PC-3 (cell line): Measurements from ENCODE around the gene SRP68. TPM values are rescaled to one million over a fixed set of nuclear protein-coding genes. Genes with fewer than 3 reads are reported as not detected.

Experiments used
- ATAC-seq: fragments of 200-7000 bp; cut with Tn5 transposase; 2 replicates; pipeline ENCODE4 v1.9.1; 2020; ENCODE audit warnings: mild to moderate bottlenecking, moderate library complexity
- BruUV-seq: library from RNA; stranded (reverse); fragments of 400-500 nt; replicated peaks from 2 replicates; lab custom pipeline; 2021; lab: Mats Ljungman, UMichigan
- CTCF ChIA-PET: fragments of 300-600 bp; sonication (Branson Sonifier 250); formaldehyde crosslinking; loops from one replicate; lab custom pipeline; 2022; ENCODE audit warnings: antibody characterized with exemption; lab: Charles Lee
- POLR2A ChIA-PET: fragments of 300-600 bp; sonication (Branson Sonifier 250); formaldehyde crosslinking; loops from one replicate; lab custom pipeline; 2022; ENCODE audit warnings: antibody characterized with exemption; ENCODE audit not compliant: unreplicated experiment; lab: Charles Lee
- DNase-seq: peaks from one replicate; pipeline ENCODE4 v3.0.0-alpha.2; 2015
- H2AFZ ChIP-seq: fragments of 300-600 bp; sonication (generic); 2 replicates; pipeline ENCODE4 v1.6.0; 2016; ENCODE audit warnings: antibody characterized with exemption, low read length
- H3F3A ChIP-seq: fragments of 300-600 bp; sonication (generic); one replicate; pipeline ENCODE4 v1.6.0; 2017; ENCODE audit warnings: antibody characterized with exemption, low read length, control low read depth, mild to moderate bottlenecking; ENCODE audit not compliant: unreplicated experiment
- H3K27ac ChIP-seq: fragments of 300-600 bp; sonication (generic); 2 replicates; pipeline ENCODE4 v1.5.1; 2016; ENCODE audit warnings: mild to moderate bottlenecking, low read length
- H3K27me3 ChIP-seq: fragments of 300-600 bp; sonication (generic); 2 replicates; pipeline ENCODE4 v1.6.1; 2016; ENCODE audit warnings: low read length, mixed read lengths
- H3K36me3 ChIP-seq: fragments of 300-600 bp; sonication (generic); 2 replicates; pipeline ENCODE4 v1.6.1; 2016; ENCODE audit warnings: low read depth, mixed run types, low read length, mixed read lengths
- H3K4me1 ChIP-seq: fragments of 300-600 bp; sonication (generic); 2 replicates; pipeline ENCODE4 v1.5.1; 2016; ENCODE audit warnings: low read length; ENCODE audit not compliant: insufficient read depth
- H3K4me2 ChIP-seq: fragments of 300-600 bp; sonication (generic); 2 replicates; pipeline ENCODE4 v1.6.0; 2016; ENCODE audit warnings: low read length
- H3K4me3 ChIP-seq: fragments of 300-600 bp; sonication (generic); 2 replicates; pipeline ENCODE4 v1.5.1; 2016; ENCODE audit warnings: mild to moderate bottlenecking, low read length, mixed read lengths
- H3K79me2 ChIP-seq: fragments of 300-600 bp; sonication (generic); 2 replicates; pipeline ENCODE4 v1.6.1; 2017; ENCODE audit warnings: low read length, mixed read lengths
- H3K9ac ChIP-seq: fragments of 300-600 bp; sonication (generic); 2 replicates; pipeline ENCODE4 v1.6.0; 2016; ENCODE audit warnings: mild to moderate bottlenecking, low read length
- H3K9me2 ChIP-seq: fragments of 300-600 bp; sonication (generic); replicated peaks from 2 replicates; pipeline ENCODE4 v1.6.1; 2016; ENCODE audit warnings: mixed run types, low read length, mixed read lengths
- H3K9me3 ChIP-seq: fragments of 300-600 bp; sonication (generic); 2 replicates; pipeline ENCODE4 v1.6.1; 2016; ENCODE audit warnings: low read length, mixed read lengths
- H4K20me1 ChIP-seq: fragments of 300-600 bp; sonication (generic); 2 replicates; pipeline ENCODE4 v1.6.1; 2016; ENCODE audit warnings: low read length, mixed read lengths
- EZH2 ChIP-seq: fragments of 300-600 bp; sonication (generic); IDR thresholded peaks from one replicate; pipeline ENCODE4 v1.6.1; 2017; ENCODE audit warnings: antibody characterized with exemption, mild to moderate bottlenecking, low read length; ENCODE audit not compliant: unreplicated experiment
- EZH2phosphoT487 ChIP-seq: fragments of 300-600 bp; sonication (generic); IDR thresholded peaks from 2 replicates; pipeline ENCODE4 v1.6.1; 2018; ENCODE audit warnings: mild to moderate bottlenecking, antibody characterized with exemption, low read length, borderline replicate concordance
- intact Hi-C: fragments of 100-400 bp; cut with micrococcal nuclease; formaldehyde crosslinking; loops from 2 replicates; pipeline ENCODE4 v1.9.0; 2023
- total RNA-seq: library from RNA; depleted of rRNA; stranded (reverse); fragments of >200 nt; gene quantifications from 2 replicates; pipeline ENCODE4 v1.2.3, GENCODE V29; 2014
- TF ChIP-seq, protein P1 (sequence below): fragments of 300-600 bp; sonication (generic); conservative IDR thresholded peaks from 2 replicates; pipeline ENCODE4 v1.5.1; 2017; ENCODE audit warnings: antibody characterized with exemption, low read depth, mild to moderate bottlenecking, low read length

Gene SRP68
- total RNA-seq, 1 experiment from 2014 or later = 60.8 TPM

DNA sequence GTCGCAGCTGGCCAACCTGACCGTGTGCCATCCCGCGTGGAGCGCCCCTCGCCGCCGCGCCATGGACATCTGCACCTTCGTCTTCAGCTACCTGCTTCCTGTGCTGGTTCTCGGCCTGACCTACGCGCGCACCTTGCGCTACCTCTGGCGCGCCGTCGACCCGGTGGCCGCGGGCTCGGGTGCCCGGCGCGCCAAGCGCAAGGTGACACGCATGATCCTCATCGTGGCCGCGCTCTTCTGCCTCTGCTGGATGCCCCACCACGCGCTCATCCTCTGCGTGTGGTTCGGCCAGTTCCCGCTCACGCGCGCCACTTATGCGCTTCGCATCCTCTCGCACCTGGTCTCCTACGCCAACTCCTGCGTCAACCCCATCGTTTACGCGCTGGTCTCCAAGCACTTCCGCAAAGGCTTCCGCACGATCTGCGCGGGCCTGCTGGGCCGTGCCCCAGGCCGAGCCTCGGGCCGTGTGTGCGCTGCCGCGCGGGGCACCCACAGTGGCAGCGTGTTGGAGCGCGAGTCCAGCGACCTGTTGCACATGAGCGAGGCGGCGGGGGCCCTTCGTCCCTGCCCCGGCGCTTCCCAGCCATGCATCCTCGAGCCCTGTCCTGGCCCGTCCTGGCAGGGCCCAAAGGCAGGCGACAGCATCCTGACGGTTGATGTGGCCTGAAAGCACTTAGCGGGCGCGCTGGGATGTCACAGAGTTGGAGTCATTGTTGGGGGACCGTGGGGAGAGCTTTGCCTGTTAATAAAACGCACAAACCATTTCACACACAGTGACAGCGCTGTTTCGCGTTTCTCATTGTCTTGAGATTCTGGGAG lies 4.7 kb upstream of the SRP68 start:
- POLR2A ChIA-PET = no interaction called here
- intact Hi-C loops = no loop called here

DNA sequence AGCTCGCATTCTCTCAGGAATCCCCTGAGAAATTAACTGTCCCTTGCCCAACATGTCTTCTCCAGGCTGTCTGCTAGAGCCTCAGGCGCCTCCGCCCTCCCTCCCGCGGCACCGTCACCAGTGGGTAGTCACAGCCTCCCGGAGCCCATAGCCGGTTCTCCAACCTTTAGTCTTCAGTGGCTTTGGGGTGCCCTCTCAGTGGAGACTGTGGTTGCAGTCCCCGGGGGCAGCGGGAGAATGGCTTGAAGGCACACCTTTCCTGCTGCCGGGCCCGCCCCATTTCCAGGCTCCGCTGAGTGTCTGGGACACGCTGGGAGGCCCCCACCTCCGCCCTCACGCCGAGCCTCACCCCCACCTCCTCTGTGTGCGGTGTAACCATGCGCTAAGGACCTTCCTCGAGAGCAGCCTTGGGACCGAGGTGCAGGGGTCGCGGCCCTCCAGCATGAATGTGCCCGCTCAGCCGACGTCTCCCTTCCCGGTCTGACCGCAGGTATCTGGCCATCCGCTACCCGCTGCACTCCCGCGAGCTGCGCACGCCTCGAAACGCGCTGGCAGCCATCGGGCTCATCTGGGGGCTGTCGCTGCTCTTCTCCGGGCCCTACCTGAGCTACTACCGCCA lies 3.9 kb upstream of the SRP68 start:
- peaks cover 19% of the 10 kb centered on the region for H3K79me2 ChIP-seq
- no peak overlapping the region for H3K4me3 ChIP-seq
- CTCF ChIA-PET = no interaction called here
- intact Hi-C loops = no loop called here
- no peak overlapping the region for H3K9ac ChIP-seq
- no peaks in the 10 kb centered on the region for H3K9me3 ChIP-seq
- H3K27me3 ChIP-seq = peaks cover 64% of the 10 kb centered on the region
- no peaks in the 10 kb centered on the region for H3K36me3 ChIP-seq
- H2AFZ ChIP-seq = no peak overlapping the region
- BruUV-seq = no TSS peak
- H3F3A ChIP-seq = no peaks in the 10 kb centered on the region
- peaks cover 4% of the 10 kb centered on the region for H4K20me1 ChIP-seq
- no peak overlapping the region for H3K4me2 ChIP-seq
- DNase-seq = no peak
- H3K27ac ChIP-seq = no peak overlapping the region
- ATAC-seq = no peak
- H3K4me1 ChIP-seq = peaks cover 8% of the 10 kb centered on the region; the same call in 1 of the 2 replicates
- no peaks in the 10 kb centered on the region for H3K9me2 ChIP-seq
- POLR2A ChIA-PET = no interaction called here
- TF ChIP-seq EZH2phosphoT487 (no peak), EZH2 (no peak)
- TF ChIP-seq, protein P1, sequence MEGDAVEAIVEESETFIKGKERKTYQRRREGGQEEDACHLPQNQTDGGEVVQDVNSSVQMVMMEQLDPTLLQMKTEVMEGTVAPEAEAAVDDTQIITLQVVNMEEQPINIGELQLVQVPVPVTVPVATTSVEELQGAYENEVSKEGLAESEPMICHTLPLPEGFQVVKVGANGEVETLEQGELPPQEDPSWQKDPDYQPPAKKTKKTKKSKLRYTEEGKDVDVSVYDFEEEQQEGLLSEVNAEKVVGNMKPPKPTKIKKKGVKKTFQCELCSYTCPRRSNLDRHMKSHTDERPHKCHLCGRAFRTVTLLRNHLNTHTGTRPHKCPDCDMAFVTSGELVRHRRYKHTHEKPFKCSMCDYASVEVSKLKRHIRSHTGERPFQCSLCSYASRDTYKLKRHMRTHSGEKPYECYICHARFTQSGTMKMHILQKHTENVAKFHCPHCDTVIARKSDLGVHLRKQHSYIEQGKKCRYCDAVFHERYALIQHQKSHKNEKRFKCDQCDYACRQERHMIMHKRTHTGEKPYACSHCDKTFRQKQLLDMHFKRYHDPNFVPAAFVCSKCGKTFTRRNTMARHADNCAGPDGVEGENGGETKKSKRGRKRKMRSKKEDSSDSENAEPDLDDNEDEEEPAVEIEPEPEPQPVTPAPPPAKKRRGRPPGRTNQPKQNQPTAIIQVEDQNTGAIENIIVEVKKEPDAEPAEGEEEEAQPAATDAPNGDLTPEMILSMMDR = no peak

More for the DNA sequence above, 4.7 kb upstream of the SRP68 start:
- Histone ChIP-seq H3K27me3 (peaks cover 64% of the 10 kb centered on the region), H3K9ac (no peak overlapping the region), H3K4me1 (peaks cover 7% of the 10 kb centered on the region; the same call in 1 of the 2 replicates), H3K79me2 (peaks cover 11% of the 10 kb centered on the region), H2AFZ (no peak overlapping the region), H3K36me3 (no peaks in the 10 kb centered on the region), H3K9me2 (no peaks in the 10 kb centered on the region), H3K4me2 (no peak overlapping the region), H3K27ac (no peak overlapping the region), H3K4me3 (no peak overlapping the region), H4K20me1 (no peaks in the 10 kb centered on the region), H3F3A (no peaks in the 10 kb centered on the region), H3K9me3 (no peaks in the 10 kb centered on the region)
- DNase-seq = no peak
- no peak for ATAC-seq
- CTCF ChIA-PET = no interaction called here
- no TSS peak for BruUV-seq
- no peak; the same call in 1 of the 2 replicates for TF ChIP-seq EZH2phosphoT487
- TF ChIP-seq, protein P1 = no peak
- no peak for TF ChIP-seq EZH2
